ENCODE measurements around the gene TCIRG1. TPM values are rescaled to one million over a fixed set of nuclear protein-coding genes. Genes with fewer than 3 reads are reported as not detected.

TCIRG1 gene
- total and polyA plus RNA-seq, 2 of the 13 experiments (the other 11 are each of a cell fraction or from before 2014, with no cell fraction given) = 48.0 to 69.6 TPM

GRCh38 chr11:68003846-68004550 lies 34.8 kb upstream of the TCIRG1 start, which contains the start of gene UNC93B1 (continued):
- peak; percentile 45; the same call in 1 of the 2 replicates for TF ChIP-seq ZNF609 (CRISPR knock-in tag; IDR thresholded peaks at IDR 0.05; ENCODE audit: borderline replicate concordance)
- no peak for TF ChIP-seq SOX13 (IDR thresholded peaks at IDR 0.05)
- 0 out of 4 replicates have a peak, but pooled peaks of 1 of the 2 experiments have one; percentile 13 for TF ChIP-seq SOX13 (CRISPR knock-in tag; conservative IDR thresholded peaks at IDR 0.05 in 1 of 2, IDR thresholded peaks at IDR 0.05 in 1 of 2)
- TF ChIP-seq HNRNPH1 (optimal IDR thresholded peaks at IDR 0.05; ENCODE audit: low read depth, low read length) = no peak
- no peak for TF ChIP-seq ZNF234 (CRISPR knock-in tag; conservative IDR thresholded peaks at IDR 0.05)
- peak; percentile 46 for TF ChIP-seq ZBED4 (CRISPR knock-in tag; IDR thresholded peaks at IDR 0.05; ENCODE audit: borderline replicate concordance)
- no peak for TF ChIP-seq KLF9 (CRISPR knock-in tag; IDR thresholded peaks at IDR 0.05; ENCODE audit: low read depth)
- peak in 1 of 2 experiments; percentile 18; a peak in 1 of 4 replicates for TF ChIP-seq KLF16 (CRISPR knock-in tag; IDR thresholded peaks at IDR 0.05)
- no peak for TF ChIP-seq SRSF9 (IDR thresholded peaks at IDR 0.05; ENCODE audit: borderline replicate concordance, insufficient read depth, low read depth, low read length, poor library complexity, severe bottlenecking)
- TF ChIP-seq ELF3 (CRISPR knock-in tag; IDR thresholded peaks at IDR 0.05) = peak; percentile 72
- peak; percentile 60 for TF ChIP-seq PHF21A (CRISPR knock-in tag; IDR thresholded peaks at IDR 0.05)
- TF ChIP-seq ZSCAN12 (CRISPR knock-in tag; IDR thresholded peaks at IDR 0.05) = 0 out of 2 replicates have a peak, but pooled peaks have one; percentile 58
- TF ChIP-seq YEATS4 (CRISPR knock-in tag; IDR thresholded peaks at IDR 0.05; ENCODE audit: borderline replicate concordance) = peak; percentile 18; the same call in 1 of the 2 replicates
- TF ChIP-seq FOXK1 (CRISPR knock-in tag; IDR thresholded peaks at IDR 0.05; ENCODE audit: borderline replicate concordance, low read depth) = peak; percentile 18; the same call in 1 of the 2 replicates
- 0 out of 2 replicates have a peak, but pooled peaks have one; percentile 20 for TF ChIP-seq ZNF274 (CRISPR knock-in tag; IDR thresholded peaks at IDR 0.05)
- peak; percentile 48 for TF ChIP-seq SALL1 (CRISPR knock-in tag; IDR thresholded peaks at IDR 0.05)
- TF ChIP-seq POLR2G (IDR thresholded peaks at IDR 0.05; ENCODE audit: low read depth, low read length) = peak; percentile 74
- peak; percentile 75 for TF ChIP-seq RBFOX2 (IDR thresholded peaks at IDR 0.05; ENCODE audit: low read depth, low read length)
- TF ChIP-seq IRX3 (CRISPR knock-in tag; IDR thresholded peaks at IDR 0.05; ENCODE audit: borderline replicate concordance, low read depth) = no peak

All from HepG2 (cell line).